LNCaP clone FGC (cell line): ENCODE data around the gene UBE2E2.

Source experiments
- DNase-seq: peaks from one replicate; pipeline ENCODE4 v3.0.0-alpha.2; 2011; ENCODE audit warnings: low read depth
- H3K4me3 ChIP-seq: 2 replicates; pipeline ENCODE4 v1.5.1; 2011; ENCODE audit warnings: mild to moderate bottlenecking, low read depth, low read length, control low read depth
- CTCF ChIP-seq: IDR thresholded peaks from 2 replicates; pipeline ENCODE4 v1.5.1; 2012; ENCODE audit warnings: mild to moderate bottlenecking; ENCODE audit not compliant: control insufficient read depth, insufficient read depth; ENCODE audit errors: extremely low read depth

Gene UBE2E2

DNA sequence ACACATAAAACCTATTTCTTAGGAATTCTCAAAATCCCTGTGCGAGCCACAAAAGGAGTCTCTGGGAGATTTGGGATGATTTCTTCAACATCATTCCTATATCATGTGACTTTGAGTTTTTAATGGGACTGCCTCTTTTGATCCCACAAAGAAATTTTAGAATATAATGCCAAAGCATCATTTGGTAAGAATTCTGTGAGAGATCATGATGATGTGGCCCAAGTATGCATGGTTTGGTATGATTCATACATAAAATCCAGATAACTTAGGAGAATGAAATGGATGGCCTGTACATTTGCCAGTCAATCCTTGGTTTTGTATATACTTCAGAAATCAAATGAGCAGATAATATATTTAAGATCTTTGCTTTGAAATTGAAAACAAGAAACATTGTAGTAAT is 61.3 kb downstream of the UBE2E2 start:
- H3K4me3 ChIP-seq, result no peak overlapping the region
- DNase-seq, result no peak
- no peak for TF ChIP-seq CTCF

GRCh38 chr3:23270423-23270822 is 67.3 kb downstream of the UBE2E2 start:
- no peak for TF ChIP-seq CTCF
- no peak overlapping the region for H3K4me3 ChIP-seq
- no peak for DNase-seq

GRCh38 chr3:23271876-23272741 is 69.0 kb downstream of the UBE2E2 start:
- no peak for TF ChIP-seq CTCF
- H3K4me3 ChIP-seq, result no peak overlapping the region

DNA sequence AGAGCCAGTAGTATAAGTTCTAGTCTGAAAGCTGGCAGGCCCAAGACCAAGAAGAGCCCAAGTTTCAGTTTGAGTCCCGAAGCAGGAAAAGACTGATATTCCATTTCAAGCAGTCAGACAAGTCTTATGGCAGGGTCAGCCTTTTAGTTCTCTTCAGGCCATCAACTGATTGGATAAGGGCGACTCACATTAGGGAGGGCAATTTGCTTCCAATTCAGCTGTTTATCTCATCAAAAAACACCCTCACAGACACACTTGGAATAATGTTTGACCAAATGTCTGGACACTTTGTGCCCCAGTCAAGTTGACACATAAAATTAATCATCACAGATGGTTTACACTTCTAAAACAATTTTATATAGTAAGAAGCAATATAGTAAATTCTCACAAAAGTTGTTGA is 69.7 kb downstream of the UBE2E2 start:
- H3K4me3 ChIP-seq, result no peak overlapping the region
- DNase-seq, result no peak
- no peak for TF ChIP-seq CTCF

More at GRCh38 chr3:23271876-23272741, 69.0 kb downstream of the UBE2E2 start:
- DNase-seq, result no peak

- no peak for DNase-seq
Observed at GRCh38 chr3:23275061-23275460, 71.9 kb downstream of the UBE2E2 start.

GRCh38 chr3:23275814-23276213 is 72.7 kb downstream of the UBE2E2 start:
- TF ChIP-seq CTCF, result no peak
- no peak for DNase-seq
- H3K4me3 ChIP-seq, result no peak overlapping the region

More at GRCh38 chr3:23275061-23275460, 71.9 kb downstream of the UBE2E2 start:
- TF ChIP-seq CTCF, result no peak
- H3K4me3 ChIP-seq, result no peak overlapping the region
